Stimulated activated CD8-positive, alpha-beta memory T cell treated with anti-CD3 and anti-CD28 coated beads, Interleukin-2, amount 100 ng/mL, for 1 hour (primary cell): ENCODE measurements around the gene MGAT5B.
A peak's percentile ranks its signal among the peaks of the same experiment; 100 is the strongest.
"Not testable (repeated sequence)": the region's sequence is repeated elsewhere in the genome, so short reads cannot be mapped to it uniquely, and the experiment has no call there.

Experiments
- DNase-seq, 2 donors: peaks; one replicate each; pipeline ENCODE4 v3.0.0-alpha.2; 2020; ENCODE audit warnings: low read depth in 2 of 2

Gene MGAT5B

DNA sequence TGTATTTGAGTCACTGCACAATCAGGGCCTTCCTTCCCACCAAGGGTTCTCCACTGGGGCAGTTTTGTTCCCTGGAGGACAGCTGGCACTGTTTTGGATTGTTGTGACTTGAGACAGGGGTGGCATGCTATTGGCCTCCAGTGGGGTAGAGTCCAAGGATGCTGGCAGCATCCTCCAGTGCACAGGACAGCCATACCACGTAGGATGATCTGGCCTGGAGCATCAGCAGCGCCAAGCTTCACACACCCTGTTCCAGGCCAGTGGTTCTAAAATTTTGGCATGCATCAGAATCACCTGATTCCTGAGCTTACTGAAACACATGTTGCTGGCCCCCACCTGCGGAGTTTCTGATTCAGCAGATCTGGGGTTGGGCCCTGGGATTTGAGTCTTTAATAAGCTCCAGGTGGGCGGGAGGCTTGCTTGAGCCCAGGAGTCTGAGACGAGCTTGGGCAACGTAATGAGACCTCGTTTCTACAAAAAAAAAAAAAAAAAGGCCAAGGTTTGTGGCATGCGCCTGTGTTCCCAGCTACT, 83.2 kb downstream of the MGAT5B start:
- no peak for DNase-seq

DNA sequence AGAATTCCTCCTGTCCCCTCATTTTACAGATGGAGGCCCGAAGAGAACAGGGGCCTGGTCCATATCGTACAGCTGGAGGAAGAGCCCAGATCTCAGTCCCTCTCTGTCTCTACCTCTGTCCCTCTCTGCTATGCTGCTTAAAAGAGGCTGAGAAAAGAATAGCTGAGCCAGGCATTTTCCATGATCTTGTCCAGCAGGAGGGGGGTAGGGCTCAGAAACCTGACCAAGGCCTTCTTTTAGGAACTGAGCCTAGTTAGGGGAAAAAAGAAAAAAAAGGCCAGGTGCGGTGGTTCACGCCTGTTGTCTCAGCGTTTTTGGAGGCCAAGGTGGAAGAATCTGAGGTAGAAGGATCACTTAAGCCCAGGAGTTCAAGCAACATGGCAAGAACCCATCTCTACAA, 84.2 kb downstream of the MGAT5B start:
- no peak for DNase-seq

DNA sequence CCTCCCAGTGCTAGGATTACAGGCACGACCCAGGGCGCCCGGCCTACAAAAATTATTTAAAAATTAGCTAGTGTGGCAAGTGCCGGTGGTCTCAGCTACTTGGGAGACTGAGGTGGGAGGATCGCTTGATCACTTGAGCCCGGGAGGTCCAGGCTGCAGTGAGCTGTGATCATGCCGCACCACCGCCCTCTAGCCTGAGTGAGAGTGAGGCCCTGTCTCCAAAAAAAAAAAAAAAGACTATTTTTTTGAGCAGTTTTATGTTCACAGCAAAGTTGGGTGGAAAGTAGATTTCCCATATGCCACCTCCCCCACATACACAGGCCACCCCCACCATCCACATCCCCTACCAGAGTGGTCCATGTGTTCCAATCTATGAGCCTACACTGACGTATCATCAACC, 84.9 kb downstream of the MGAT5B start:
- DNase-seq, result no peak

DNA sequence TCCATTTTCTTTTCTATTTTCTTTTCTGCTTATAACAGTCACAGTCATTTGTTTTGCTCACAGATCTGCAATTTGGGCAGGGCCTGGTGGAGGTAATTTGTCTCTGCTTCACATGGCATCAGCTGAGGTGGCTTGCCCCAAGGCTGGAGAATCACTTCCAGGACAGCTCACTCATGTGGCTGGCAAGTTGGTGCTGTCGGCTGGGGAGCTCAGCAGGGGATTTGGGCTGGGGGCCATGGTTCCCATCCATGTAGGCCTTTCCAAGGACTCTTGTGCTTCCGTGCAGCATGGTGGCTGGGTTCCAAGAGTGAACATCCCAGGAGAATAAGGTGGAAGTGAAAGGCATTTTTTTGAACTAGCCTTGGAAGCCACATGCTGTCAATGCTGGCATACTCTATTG, 85.7 kb downstream of the MGAT5B start:
- DNase-seq, result no peak

DNA sequence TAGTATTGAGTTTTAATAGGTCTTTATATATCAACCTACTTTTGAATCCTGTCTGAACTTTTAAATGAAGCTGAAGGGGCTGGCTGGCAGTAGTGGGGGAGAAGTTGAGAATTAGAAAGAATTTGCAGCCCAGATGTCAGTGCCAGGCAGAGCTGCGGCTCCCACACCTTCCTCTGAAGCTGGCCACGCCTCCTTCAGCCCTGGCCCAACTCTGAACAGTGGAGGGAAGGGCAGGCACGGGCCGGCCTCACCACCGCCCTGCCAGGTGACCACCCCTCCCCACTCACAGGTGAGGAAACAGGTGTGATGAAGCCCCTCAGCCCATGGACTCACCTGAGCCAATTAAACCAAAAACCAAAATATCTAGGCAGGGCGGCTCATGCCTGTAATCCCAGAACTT, 87.0 kb downstream of the MGAT5B start:
- DNase-seq, result no peak

DNA sequence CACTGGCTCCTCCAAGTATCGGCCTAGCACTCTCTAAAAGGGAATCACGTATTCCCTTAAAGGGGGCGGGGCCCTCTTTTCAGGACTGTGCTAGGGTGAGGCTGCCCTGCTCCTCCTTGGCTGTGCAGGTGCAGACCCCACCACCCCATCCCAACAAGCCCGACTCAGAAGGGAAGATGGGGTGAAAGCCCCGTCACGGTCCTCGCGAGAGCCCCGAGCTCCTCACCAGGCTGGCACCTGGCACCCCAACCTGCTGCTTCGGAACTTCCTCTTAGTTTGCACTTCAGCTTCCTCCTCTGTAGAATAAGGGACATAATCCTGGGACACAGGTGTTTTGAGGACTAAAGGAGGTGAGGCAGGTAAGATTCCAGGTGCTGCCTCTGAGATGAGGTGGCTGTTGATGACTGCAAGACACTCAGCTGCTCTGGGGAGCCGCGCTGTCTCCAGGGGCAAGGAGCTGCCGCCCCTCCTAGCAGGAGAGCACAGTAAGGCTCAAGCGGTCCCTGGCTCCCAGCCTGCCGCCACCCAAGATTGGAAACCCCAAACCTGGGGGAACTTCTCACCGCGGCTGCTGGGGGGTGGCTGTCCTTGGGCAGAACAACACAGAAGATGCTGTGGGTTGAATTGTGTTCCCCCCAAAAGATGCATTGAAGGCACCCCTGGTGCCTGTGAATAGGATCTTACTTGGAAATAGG, 88.8 kb downstream of the MGAT5B start:
- no peak for DNase-seq

DNA sequence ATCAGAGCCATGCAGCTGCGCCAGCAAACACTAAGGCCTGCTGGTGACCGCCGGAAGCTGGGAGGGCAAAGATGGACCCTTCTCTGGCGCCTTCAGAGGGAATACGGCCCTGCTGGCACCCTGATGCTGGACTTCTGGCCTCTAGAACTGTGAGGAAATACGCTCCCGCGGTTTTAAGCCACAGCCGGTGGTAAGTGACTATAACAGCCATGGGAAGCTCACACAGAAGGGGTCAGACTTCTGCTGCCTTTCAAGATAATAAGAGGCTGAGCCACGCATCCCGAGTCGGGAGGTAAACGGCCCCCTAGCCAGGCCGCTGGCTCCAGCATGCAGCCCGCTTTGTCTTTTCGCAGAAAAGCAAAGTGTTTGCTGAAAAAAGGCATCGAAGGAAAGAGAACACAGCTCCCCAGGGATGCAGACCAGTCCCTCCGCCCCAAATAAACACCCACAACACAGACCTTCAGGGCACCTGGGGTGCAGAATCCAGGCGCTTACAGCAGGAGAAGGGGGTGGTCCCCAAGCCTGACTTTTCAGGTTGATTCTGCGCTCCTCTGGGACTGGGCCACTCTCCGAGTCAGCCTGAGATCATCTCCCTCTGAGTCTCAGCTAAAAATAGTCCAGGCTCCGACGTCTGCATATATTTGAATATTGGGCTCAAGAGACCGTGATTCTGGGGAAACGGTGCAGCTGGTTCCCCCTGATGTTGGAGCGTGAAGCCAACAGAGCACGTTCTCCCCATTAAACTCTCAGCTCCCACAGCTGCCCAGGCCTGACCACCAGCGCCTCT, 89.7 kb downstream of the MGAT5B start:
- DNase-seq, result no peak

DNA sequence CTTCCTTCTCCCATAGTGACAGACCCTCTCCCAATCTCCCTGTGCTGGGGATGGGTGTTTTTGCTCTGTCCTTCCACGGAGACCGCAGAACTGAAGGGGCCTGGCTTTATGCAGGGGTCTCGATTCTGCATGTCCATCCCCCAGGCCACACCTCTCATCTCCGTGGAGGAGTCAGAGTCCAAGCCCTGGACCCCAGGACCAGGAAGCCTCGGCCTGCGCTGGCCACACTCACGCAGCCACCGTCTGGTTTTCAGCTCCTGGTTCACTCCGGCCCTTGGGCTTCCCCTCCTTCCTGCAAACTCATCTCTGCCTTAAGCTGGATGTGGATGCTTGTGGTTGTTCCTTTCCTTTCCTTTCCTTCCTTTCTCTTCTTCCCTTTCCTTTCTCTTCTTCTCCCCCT, 90.8 kb downstream of the MGAT5B start:
- DNase-seq, result no peak

DNA sequence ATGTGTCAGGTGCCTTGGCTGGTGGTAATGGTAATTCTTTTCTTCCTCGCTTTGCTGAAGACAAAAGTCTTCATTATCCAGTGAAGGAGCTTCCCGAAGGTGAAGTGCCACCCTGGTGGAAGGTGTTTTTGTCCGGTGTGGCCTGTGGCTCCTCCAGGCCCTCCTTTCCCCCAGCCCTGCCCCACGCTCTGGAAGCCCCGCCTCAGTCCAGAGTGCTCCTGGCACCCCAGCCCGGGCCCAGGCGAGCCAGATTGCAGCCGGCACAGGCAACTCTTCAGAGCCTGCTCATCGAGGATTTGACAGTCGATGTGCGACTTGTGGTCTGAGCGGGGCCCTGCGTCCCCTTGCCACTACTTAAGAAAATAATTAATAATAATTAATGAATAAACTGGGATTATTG, 93.7 kb downstream of the MGAT5B start:
- no peak for DNase-seq

DNA sequence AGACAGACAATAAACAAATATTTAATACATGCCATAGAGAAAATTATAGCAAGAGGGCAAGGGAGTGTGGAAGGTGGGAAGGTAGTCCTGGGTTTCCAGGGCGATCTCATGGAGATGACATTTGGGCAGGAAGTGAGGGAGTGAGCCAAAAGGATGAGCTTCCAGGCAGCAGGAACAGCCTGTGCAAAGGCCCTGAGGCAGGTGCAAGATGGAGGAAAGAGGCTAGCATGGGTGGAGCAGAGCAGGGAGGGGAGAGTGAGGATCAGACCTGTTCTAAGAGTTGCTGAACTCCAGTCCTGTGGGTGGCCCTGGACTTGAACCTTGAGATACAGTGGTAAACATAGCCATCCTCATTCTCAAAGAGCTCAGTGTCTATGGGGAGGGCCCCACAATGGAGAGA, 94.7 kb downstream of the MGAT5B start:
- DNase-seq, result no peak

DNA sequence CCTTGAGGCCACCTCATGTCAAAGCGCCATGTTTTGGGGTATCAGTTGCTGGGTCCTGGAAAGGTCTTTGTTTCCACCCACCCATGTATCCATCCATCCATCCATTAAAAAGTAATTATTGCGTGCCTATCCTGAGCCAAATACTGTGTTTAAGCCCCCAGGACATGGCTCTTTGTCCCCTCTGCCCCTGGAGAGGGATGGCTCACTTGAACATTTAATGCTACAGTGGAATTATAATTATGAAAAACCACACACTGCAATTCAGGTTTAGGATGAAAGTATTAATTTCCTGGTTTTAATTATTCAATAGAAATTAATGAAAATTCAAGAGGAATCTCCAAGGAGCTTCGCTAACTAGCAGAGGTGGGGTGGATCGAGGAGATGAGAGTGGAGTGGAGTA, 97.8 kb downstream of the MGAT5B start:
- no peak for DNase-seq

DNA sequence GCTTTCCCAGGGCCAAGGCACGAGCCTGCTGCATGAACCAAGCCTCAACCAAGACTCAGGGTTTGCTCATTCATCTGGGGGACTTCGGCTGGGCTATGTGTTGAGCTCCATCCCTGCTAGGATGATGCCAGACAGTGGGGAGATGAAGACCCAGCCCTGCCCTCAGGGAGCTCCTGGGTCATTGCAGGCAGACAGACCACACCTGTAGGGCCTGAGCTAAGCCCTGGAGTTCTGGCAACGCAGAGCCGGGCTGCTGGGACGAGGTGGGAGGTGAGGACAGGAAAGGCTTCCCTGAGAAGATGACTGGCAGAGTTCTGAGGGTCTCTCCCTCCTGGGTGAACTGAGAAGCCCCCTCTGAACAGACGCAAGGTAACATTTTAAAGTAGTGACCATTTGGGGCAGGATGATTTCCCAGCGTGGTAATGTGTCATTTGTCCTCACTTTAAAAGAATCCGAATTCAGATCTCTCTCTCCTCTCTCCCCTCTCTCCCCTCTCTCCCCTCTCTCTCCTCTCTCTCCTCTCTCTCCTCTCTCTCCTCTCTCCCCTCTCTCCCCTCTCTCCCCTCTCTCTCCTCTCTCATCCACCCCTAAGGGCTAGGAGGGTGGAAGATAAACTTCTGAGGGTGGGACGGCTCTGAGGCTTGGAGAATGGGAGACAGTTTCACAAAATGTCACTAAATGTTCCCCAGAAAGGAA, 98.4 kb downstream of the MGAT5B start:
- no peak for DNase-seq

DNA sequence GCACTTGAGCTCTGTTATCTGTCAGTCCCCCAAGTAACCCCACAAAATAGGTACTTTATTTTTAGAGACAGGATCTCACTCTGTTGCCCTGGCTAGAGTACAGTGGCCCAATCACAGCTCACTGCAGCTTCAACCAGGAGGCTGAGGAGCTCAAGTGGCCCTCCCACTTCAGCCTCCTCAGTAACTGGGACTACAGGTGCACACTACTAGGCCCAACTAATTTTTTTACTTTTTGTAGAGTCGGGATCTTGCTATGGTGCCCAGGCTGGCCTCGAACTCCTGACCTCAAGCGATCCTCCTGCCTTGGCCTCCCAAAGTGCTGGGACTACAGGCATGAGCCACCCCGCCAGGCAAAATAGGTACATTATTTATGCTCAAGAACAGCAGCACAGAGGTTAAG, 99.6 kb downstream of the MGAT5B start:
- no peak for DNase-seq

DNA sequence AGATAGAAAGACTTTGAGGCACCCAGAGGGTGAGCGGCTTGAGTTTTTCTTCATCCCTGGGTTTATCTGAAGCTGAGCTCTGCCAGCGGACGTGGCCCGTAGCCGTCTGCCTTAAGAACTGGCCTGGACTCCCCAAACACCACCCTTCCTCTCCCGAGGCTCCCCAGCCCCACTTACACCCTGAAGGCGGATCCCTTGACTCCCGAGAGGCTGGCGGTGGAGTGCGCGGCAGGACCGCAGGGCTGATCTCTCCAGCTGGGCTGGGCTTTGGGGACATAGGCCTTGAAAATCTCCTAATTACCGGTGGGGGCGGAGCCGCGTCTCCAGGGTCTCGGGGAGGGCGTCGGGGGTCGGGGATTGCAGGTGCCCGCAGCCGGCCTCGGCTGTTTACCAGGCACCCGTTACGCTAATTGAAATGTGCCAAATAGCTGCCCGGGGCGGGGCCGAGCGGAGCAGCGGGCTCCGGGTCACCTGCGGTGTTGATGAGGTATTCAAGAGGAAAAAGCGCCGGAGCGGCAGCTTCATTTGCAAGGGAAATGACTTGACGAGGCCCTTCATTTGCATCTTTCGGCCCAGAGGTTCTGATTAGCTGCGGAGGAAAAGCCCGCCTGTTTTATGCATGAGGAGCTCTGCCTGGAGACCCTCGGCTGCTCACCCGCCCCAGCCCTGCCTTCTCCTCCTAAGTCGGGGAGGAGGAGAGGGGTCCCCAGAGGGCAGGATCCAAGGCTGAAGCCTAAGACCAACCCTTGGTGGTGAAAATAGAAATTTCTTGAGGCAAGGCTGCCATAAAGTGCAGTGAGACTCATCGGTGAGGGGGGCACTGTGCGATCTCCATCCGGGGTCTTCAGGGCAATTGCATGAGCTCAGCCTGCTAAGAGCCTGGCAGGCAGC, 100.7 kb downstream of the MGAT5B start:
- DNase-seq, result peak; percentile 7 to 21

DNA sequence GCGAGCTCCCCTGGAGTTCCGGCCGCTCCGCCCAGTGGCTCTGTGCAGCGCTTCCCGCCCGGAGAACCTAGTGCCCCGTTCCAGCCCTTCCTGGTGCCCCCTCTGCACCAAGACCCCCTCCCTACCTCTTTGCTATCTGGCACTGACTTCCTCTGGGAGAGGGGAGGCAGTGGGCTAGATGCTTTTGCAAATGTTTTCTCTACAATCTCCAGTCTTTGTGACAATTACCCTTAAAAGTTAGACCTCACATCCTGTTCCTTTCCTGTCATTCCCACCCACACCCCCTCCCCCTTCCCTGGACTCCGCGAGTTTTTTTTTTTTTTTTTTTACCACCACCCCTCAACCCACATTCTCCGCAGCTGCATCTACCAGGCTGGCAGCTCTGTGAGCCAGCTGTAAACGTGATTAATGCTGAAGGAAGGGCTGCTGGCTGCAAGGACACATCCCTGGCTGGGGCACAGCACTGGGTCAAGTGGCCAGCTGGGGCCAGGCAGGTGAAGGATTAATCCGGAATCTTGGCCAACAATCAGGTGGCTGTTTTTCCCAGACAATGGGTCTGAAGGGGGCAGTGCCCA, 101.5 kb downstream of the MGAT5B start:
- DNase-seq, result no peak

DNA sequence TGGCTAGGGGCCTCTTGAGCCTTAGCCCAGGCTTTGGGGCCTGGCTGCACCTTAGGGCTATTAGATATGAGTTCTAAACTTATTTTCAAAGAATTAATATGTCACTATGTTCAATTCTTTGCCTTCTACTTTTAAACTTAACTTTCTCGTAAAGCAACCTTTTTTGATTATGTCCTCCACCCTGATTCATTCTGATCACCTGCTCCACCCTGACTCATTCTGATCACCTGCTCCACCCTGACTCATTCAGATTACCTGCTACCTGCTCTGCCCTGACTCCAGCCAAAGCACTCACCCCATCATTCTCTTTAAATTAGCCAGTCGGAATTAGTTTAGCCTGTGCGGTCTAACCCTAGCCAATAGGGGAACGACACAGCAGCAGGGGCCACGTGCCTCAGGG, 102.0 kb downstream of the MGAT5B start:
- DNase-seq, result not testable (repeated sequence)

DNA sequence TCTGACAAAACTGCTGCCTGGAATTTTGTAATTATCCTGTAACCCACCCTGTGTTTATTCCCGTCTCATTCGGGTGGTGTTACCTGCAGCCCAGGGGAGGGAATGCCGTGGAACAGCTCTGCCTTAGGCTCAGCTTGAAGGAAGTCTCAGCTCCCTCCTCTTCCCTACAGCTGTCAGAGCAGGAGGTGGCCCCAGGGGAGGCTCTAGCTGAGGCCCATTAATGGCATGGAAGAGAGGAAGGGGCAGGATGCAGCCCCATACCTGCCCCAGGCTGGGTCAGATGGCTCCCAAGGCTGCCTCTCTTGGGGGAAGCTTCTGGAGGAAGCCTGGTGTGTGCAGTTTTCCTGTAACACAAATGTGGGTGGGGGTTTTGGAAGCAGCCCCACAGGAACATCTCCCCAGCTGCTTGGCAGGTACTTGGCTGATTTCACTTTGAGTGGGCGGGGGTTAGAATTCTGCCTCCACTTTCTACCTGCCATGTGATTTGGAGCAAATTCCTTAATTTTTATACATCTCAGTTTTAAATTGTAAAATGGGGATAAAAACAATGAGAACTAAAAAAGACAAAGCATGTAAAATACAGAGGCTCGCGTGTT, 103.9 kb downstream of the MGAT5B start:
- DNase-seq, result no peak

DNA sequence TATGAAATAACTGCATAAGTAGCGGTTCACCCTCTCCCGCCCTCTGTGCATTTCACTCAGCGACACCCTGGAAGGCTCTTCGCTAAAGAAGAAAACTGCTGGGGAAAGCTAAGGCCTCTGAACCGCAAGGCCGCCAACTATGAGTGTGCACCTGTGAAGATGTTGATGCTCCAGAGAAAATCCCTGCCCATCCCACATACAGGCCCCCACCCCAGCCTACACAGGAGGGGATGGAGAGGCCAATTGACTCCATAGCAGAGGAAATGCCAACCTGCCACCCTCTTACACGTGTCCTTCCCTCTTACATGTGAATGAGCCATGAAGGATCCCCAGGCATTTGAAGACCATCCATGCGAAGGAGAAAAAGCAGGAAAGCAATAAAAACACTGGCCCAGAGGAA, 104.8 kb downstream of the MGAT5B start:
- no peak for DNase-seq

DNA sequence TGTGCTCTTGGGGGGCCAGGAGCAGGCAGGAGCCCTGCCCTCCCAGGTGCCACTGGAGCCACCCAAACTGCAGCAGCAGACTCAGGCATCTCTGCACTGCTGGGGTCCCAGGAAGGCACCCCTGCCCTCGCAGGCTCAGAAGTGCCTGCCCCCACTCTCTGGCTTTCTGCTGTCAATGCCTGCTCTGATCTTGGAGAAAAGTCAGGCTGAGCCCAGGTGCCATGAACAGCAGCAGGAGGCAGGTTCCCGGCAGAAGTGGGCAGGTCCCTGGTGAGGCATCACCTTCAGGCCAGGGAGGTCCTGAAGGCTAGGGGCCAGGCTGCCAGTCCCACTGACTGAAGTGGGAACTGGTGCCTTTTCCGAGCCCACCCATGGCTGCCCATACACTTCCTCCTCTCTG, 106.5 kb downstream of the MGAT5B start:
- no peak for DNase-seq

DNA sequence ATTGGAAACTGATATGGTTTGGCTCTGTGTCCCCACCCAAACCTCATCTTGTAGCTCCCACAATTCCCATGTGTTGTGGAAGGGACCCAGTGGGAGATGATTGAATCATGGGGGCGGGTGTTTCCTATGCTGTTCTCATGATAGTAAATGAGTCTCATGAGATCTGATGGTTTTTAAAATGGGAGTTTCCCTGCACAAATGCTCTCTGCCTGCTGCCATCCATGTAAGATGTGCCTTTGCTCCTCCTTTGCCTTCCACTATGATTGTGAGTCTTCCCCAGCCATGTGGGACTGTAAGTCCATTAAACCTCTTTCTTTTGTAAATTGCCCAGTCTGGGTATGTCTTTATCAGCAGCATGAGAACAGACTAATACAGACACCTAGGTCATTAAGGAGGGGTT, 109.8 kb downstream of the MGAT5B start:
- DNase-seq, result not testable (repeated sequence)
